GM23248 (cell line): Measurements from ENCODE around the gene FAM169A.

Experiments used
- EZH2 ChIP-seq: fragments of 200-600 bp; sonication (generic); IDR thresholded peaks from 2 replicates; pipeline ENCODE4 v1.6.1; 2018; ENCODE audit warnings: antibody characterized with exemption, mild to moderate bottlenecking; ENCODE audit not compliant: insufficient read depth, poor library complexity, severe bottlenecking
- EZH2phosphoT487 ChIP-seq: fragments of 200-600 bp; sonication (generic); IDR thresholded peaks from 2 replicates; pipeline ENCODE4 v1.6.1; 2018; ENCODE audit warnings: antibody characterized with exemption, moderate library complexity, mild to moderate bottlenecking, low read depth; ENCODE audit not compliant: insufficient read depth

- TF ChIP-seq EZH2 (no peak), EZH2phosphoT487 (no peak)
Measured at GRCh38 chr5:74765201-74765600, 101.0 kb downstream of the FAM169A start.
